HCT116 (cell line): ENCODE measurements around the gene TBL1X. TPM values are rescaled to one million over a fixed set of nuclear protein-coding genes. Genes with fewer than 3 reads are reported as not detected.

ENCODE experiments used
- ATAC-seq: fragments of 200-7000 bp; cut with Tn5 transposase; 2 replicates; pipeline ENCODE4 v1.9.1; 2020; ENCODE audit warnings: mild to moderate bottlenecking, moderate library complexity
- BruUV-seq: library from RNA; stranded (reverse); fragments of 400-500 nt; replicated peaks from 2 replicates; lab custom pipeline; 2021; lab: Mats Ljungman, UMichigan
- CTCF ChIA-PET: fragments of 300-600 bp; sonication (Branson Sonifier 250); formaldehyde crosslinking; loops from one replicate; lab custom pipeline; 2021; ENCODE audit warnings: antibody characterized with exemption; lab: Charles Lee
- POLR2A ChIA-PET: fragments of 300-600, 350-600 bp; sonication (Branson Sonifier 250); formaldehyde crosslinking; loops from one replicate; lab custom pipeline; 2021; ENCODE audit warnings: antibody characterized with exemption; lab: Charles Lee
- RAD21 ChIA-PET, 2 experiments: fragments of 300-600 bp; sonication (Branson Sonifier 250); formaldehyde crosslinking; loops; one replicate each; lab custom pipeline; 2023; ENCODE audit warnings: low total read pairs in 2 of 2; ENCODE audit not compliant: uncharacterized antibody in 2 of 2, unreplicated experiment in 2 of 2, low non-redundant PET in 1 of 2; lab: Charles Lee
- DNase-seq: peaks from one replicate; pipeline ENCODE4 v3.0.0-alpha.2; 2010; ENCODE audit warnings: low read depth, low spot score
- H2AFZ ChIP-seq: fragments of 200-600 bp; shearing (Covaris generic), sonication (generic); 2 replicates; pipeline ENCODE4 v1.6.1; 2017; ENCODE audit warnings: low read depth, mixed run types, mixed read lengths, antibody characterized with exemption, low read length; ENCODE audit not compliant: poor library complexity, severe bottlenecking
- H3K27ac ChIP-seq: 2 replicates; pipeline ENCODE4 v1.5.1; 2012; ENCODE audit warnings: low read depth, low read length
- H3K27me3 ChIP-seq: fragments of 200-600 bp; sonication (generic); 2 replicates; pipeline ENCODE4 v1.6.1; 2016; ENCODE audit warnings: mixed run types, low read length, mixed read lengths; ENCODE audit not compliant: insufficient read depth
- H3K36me3 ChIP-seq, 2 experiments: fragments of 200-500 bp in 1 of 2; fragments of 200-600 bp in 1 of 2; sonication (Bioruptor generic) in 1 of 2; sonication (generic) in 1 of 2; 2 replicates each; pipeline versions ENCODE4 v1.5.1 to v1.6.1; 2014 to 2016; ENCODE audit warnings: low read length in 2 of 2, inconsistent platforms in 1 of 2, mixed read lengths in 1 of 2, mixed run types in 1 of 2; ENCODE audit not compliant: insufficient read depth in 2 of 2, control insufficient read depth in 1 of 2
- H3K4me1 ChIP-seq, 2 experiments: fragments of 200-600 bp in 1 of 2; sonication (generic) in 1 of 2; 2 replicates each; pipeline versions ENCODE4 v1.5.1 to v1.6.1; 2012 to 2017; ENCODE audit warnings: low read length in 2 of 2, inconsistent platforms in 1 of 2, mild to moderate bottlenecking in 1 of 2, mixed read lengths in 1 of 2, mixed run types in 1 of 2, moderate library complexity in 1 of 2; ENCODE audit not compliant: insufficient read depth in 2 of 2, control insufficient read depth in 1 of 2
- H3K4me2 ChIP-seq: fragments of 200-600 bp; sonication (generic); 2 replicates; pipeline ENCODE4 v1.6.1; 2017; ENCODE audit warnings: mixed run types, low read length, mixed read lengths
- H3K4me3 ChIP-seq, 2 experiments: fragments of 200-600 bp in 1 of 2; sonication (generic) in 1 of 2; replicated peaks in 1 of 2; 2 replicates each; pipeline ENCODE4 v1.5.1; 2011 to 2016; ENCODE audit warnings: low read length in 2 of 2, control low read depth in 1 of 2, low read depth in 1 of 2, mild to moderate bottlenecking in 1 of 2, mixed read lengths in 1 of 2, mixed run types in 1 of 2
- H3K79me2 ChIP-seq: fragments of 200-600 bp; sonication (generic); 2 replicates; pipeline ENCODE4 v1.6.1; 2017; ENCODE audit warnings: mild to moderate bottlenecking, mixed run types, low read length, moderate library complexity, mixed read lengths; ENCODE audit not compliant: insufficient read depth
- H3K9ac ChIP-seq: fragments of 200-600 bp; sonication (generic); 2 replicates; pipeline ENCODE4 v1.6.1; 2016; ENCODE audit warnings: low read length, mixed read lengths
- H3K9me2 ChIP-seq: fragments of 200-600 bp; sonication (generic), shearing (Covaris generic); 2 replicates; pipeline ENCODE4 v1.6.1; 2017; ENCODE audit warnings: mixed run types, mild to moderate bottlenecking, moderate library complexity; ENCODE audit not compliant: insufficient read depth
- H3K9me3 ChIP-seq, 2 experiments: fragments of 200-500 bp in 1 of 2; fragments of 200-600 bp in 1 of 2; sonication (Bioruptor generic) in 1 of 2; sonication (generic) in 1 of 2; 2 replicates each; pipeline ENCODE4 v1.6.1; 2014 to 2017; ENCODE audit warnings: low read length in 2 of 2, mixed read lengths in 2 of 2, inconsistent platforms in 1 of 2, low read depth in 1 of 2, mild to moderate bottlenecking in 1 of 2, mixed run types in 1 of 2, moderate library complexity in 1 of 2; ENCODE audit not compliant: control insufficient read depth in 1 of 2, insufficient read depth in 1 of 2
- H4K20me1 ChIP-seq: fragments of 200-600 bp; sonication (generic), shearing (Covaris generic); 2 replicates; pipeline ENCODE4 v1.6.1; 2017; ENCODE audit warnings: mixed run types, mild to moderate bottlenecking, moderate library complexity; ENCODE audit not compliant: insufficient read depth
- CEBPB ChIP-seq: IDR thresholded peaks from 2 replicates; pipeline ENCODE4 v1.6.1; 2012; ENCODE audit warnings: low read depth
- CTCF ChIP-seq, 3 experiments: fragments of 200-600 bp in 1 of 3; sonication (generic) in 1 of 3; IDR thresholded peaks in 2 of 3; conservative IDR thresholded peaks in 1 of 3; 2 replicates each; pipeline ENCODE4 v1.5.1; 2012 to 2017; ENCODE audit warnings: low read depth in 2 of 3, low read length in 2 of 3, antibody characterized with exemption in 1 of 3, borderline replicate concordance in 1 of 3, control low read depth in 1 of 3, mild to moderate bottlenecking in 1 of 3, mixed read lengths in 1 of 3, mixed run types in 1 of 3, moderate library complexity in 1 of 3; ENCODE audit not compliant: insufficient read depth in 1 of 3
- EZH2phosphoT487 ChIP-seq: fragments of 200-600 bp; IDR thresholded peaks from 2 replicates; pipeline ENCODE4 v1.6.1; 2018; ENCODE audit warnings: antibody characterized with exemption, borderline replicate concordance
- FOSL1 ChIP-seq: IDR thresholded peaks from 2 replicates; pipeline ENCODE4 v1.6.1; 2012; ENCODE audit warnings: low read depth
- POLR2AphosphoS5 ChIP-seq: IDR thresholded peaks from 2 replicates; pipeline ENCODE4 v1.6.1; 2011; ENCODE audit warnings: mild to moderate bottlenecking, low read depth, low read length, moderate library complexity
- RAD21 ChIP-seq: IDR thresholded peaks from 2 replicates; pipeline ENCODE4 v1.6.1; 2012; ENCODE audit warnings: low read depth, mild to moderate bottlenecking
- SRF ChIP-seq: IDR thresholded peaks from 2 replicates; pipeline ENCODE4 v1.6.1; 2012; ENCODE audit warnings: low read depth
- TCF7L2 ChIP-seq: IDR thresholded peaks from 2 replicates; pipeline ENCODE4 v1.7.0; 2011; ENCODE audit warnings: borderline replicate concordance, inconsistent platforms; ENCODE audit not compliant: insufficient read depth, insufficient read length; ENCODE audit errors: extremely low read depth
- YY1 ChIP-seq: IDR thresholded peaks from 2 replicates; pipeline ENCODE4 v1.6.1; 2011; ENCODE audit warnings: low read length, low read depth, moderate library complexity, mild to moderate bottlenecking; ENCODE audit not compliant: insufficient replicate concordance; ENCODE audit errors: extremely low read depth
- ZBTB33 ChIP-seq: IDR thresholded peaks from 2 replicates; pipeline ENCODE4 v1.6.1; 2011; ENCODE audit warnings: mild to moderate bottlenecking, low read length, moderate library complexity; ENCODE audit not compliant: insufficient replicate concordance; ENCODE audit errors: extremely low read depth
- intact Hi-C: fragments of 100-400 bp; cut with micrococcal nuclease; formaldehyde crosslinking; loops from 2 replicates; pipeline ENCODE4 v1.10.0; 2022
- total RNA-seq: library from RNA; stranded (reverse); gene quantifications from one replicate; pipeline ENCODE4 v1.2.1, GENCODE V29; 2021; ENCODE audit not compliant: unreplicated experiment

The TBL1X gene
- total RNA-seq, 1 experiment from 2014 or later: 37.8 TPM

GRCh38 chrX:9475984-9476383, 11.1 kb downstream of the TBL1X start:
- POLR2A ChIA-PET: no interaction called here
- no peak overlapping the region for H3K4me2 ChIP-seq
- CTCF ChIA-PET: no interaction called here
- no peaks in the 10 kb centered on the region for H3K9me2 ChIP-seq
- no peak overlapping the region for H3K9ac ChIP-seq
- no peak overlapping the region for H3K27ac ChIP-seq
- H3K9me3 ChIP-seq: no peaks in the 10 kb centered on the region
- no peaks in the 10 kb centered on the region for H3K4me1 ChIP-seq
- peaks cover 30% of the 10 kb centered on the region; the same call in 1 of the 2 replicates for H3K79me2 ChIP-seq
- H3K27me3 ChIP-seq: no peaks in the 10 kb centered on the region
- H2AFZ ChIP-seq: no peak overlapping the region
- no peaks in the 10 kb centered on the region for H3K36me3 ChIP-seq
- H3K4me3 ChIP-seq: no peak overlapping the region
- RAD21 ChIA-PET: no interaction called here
- H4K20me1 ChIP-seq: no peaks in the 10 kb centered on the region
- intact Hi-C loops: no loop called here
- no peak for TF ChIP-seq EZH2phosphoT487
- TF ChIP-seq TCF7L2: no peak
- no peak for TF ChIP-seq FOSL1
- no peak for TF ChIP-seq YY1
- no peak for TF ChIP-seq POLR2AphosphoS5
- no peak for TF ChIP-seq CEBPB
- TF ChIP-seq CTCF (IDR thresholded peaks at IDR 0.05 in 2 of 3, conservative IDR thresholded peaks at IDR 0.05 in 1 of 3; ENCODE audit: borderline replicate concordance in 1 of 3, insufficient read depth in 1 of 3, low read depth in 2 of 3, low read length in 2 of 3): no peak
- TF ChIP-seq ZBTB33: no peak
- TF ChIP-seq RAD21: no peak
- TF ChIP-seq SRF: no peak
- ATAC-seq (no peak), DNase-seq (no peak)
- no TSS peak for BruUV-seq
